Posterior cingulate gyrus (tissue), 11 donors: ENCODE measurements around the gene POGK.
A peak's percentile ranks its signal among the peaks of the same experiment; 100 is the strongest.
"Not testable (repeated sequence)": the region's sequence is repeated elsewhere in the genome, so short reads cannot be mapped to it uniquely, and the experiment has no call there.

Experiments
- DNase-seq, 10 donors: peaks; one replicate each; pipeline versions ENCODE4 v3.0.0 to v3.0.0-alpha.2; 2020 to 2021; ENCODE audit warnings: mixed read lengths in 3 of 10
- intact Hi-C: fragments of 100-400 bp; cut with DNase I; formaldehyde crosslinking; loops from one replicate; pipeline ENCODE4 v1.15.1; 2023

POGK gene

GRCh38 chr1:166838766-166839599 lies at the start of gene POGK:
Gene POGK, plus strand, starts transcription at chr1:166839475. Its CDS starts 1,482 bp downstream, at chr1:166840957.
- intact Hi-C loops: loop anchor here (1.0 to 2.0 kb wide), 3 partner anchors 37 to 382 kb away; partner anchors contain the start of genes POU2F1 and TADA1
- peak; percentile 89 to 99 (median 92) for DNase-seq

DNA sequence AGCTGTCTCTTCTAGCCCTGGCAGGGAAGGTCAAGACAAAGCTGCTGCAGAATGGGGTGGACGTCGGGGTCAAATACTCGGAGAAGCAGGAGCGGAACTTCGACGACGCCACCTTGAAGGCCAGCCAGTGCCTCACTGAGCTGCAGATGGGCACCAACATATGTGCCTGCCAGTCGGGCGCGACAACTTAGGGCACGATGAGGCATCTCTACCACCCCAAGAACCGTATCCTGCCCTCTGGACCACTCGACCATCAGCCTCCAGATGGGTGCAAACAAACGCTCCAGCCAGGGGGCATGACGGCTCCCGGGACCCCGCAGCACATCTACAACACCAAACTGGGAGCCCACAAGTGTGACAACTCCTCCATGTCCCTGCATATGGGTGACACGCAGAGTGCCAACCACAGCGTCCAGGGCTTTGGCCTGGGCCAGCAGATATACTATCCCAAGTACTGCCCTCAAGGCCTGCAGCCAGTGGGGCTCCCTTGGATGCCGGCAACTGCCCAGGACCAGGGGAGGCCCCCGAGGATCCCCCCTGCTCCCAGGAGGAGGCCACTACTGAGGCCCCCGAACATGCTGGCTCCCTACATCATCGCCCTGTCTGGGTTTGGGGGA lies 42.5 kb upstream of the POGK start:
- DNase-seq: peak in 1 of 10 donors; percentile 72
- intact Hi-C loops: no loop called here

GRCh38 chr1:166808952-166809351 lies 30.3 kb upstream of the POGK start:
- DNase-seq: no peak
- intact Hi-C loops: no loop called here

- DNase-seq: no peak
- intact Hi-C loops: no loop called here
Observed at GRCh38 chr1:166811691-166812090, 27.6 kb upstream of the POGK start.

- no peak for DNase-seq
- intact Hi-C loops: no loop called here
Observed at GRCh38 chr1:166813508-166814223, 25.6 kb upstream of the POGK start.

DNA sequence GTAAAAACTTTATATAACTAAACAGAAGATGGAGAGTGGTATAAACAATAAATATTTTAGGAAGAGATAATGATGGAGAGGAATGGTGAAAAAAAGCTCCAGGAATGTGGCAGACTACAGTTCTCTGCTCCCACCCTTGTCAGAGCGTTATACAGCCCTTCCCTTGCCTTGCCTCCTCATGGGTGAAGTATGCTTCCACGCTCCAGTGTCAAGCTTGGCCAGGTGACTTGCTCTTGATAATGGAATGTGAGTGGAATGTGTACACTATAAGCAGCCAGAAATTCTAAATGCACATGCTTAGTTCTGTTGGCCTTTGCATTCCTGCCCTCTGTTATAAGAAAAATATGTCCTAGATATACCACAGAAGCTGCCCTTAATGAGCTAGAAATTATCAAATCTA lies 24.7 kb upstream of the POGK start:
- intact Hi-C loops: no loop called here
- no peak for DNase-seq

DNA sequence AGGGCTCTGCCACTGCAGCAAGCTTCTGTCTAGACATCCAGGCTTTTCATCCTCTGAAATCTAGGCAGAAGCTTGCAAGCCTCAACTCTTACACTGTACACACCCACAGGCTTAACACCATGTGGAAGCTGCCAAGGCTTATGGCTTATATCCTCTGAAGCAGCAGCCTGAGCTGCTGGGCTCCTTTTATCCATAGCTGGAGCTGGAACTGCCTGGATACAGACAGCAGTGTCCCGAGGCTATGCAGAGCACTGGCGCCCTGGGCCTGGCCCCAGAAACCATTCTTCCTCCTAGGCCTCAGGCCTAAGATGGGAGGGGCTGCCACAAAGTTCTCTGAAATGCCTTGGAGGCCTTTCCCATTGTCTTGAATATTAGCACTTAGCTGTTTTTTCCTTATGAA lies 19.3 kb upstream of the POGK start:
- peak in 1 of 10 donors; percentile 70 for DNase-seq
- intact Hi-C loops: no loop called here

- intact Hi-C loops: no loop called here
- no peak for DNase-seq
Observed at GRCh38 chr1:166822385-166822784, 16.9 kb upstream of the POGK start.

GRCh38 chr1:166827426-166827825 lies 11.8 kb upstream of the POGK start:
- intact Hi-C loops: no loop called here

DNA sequence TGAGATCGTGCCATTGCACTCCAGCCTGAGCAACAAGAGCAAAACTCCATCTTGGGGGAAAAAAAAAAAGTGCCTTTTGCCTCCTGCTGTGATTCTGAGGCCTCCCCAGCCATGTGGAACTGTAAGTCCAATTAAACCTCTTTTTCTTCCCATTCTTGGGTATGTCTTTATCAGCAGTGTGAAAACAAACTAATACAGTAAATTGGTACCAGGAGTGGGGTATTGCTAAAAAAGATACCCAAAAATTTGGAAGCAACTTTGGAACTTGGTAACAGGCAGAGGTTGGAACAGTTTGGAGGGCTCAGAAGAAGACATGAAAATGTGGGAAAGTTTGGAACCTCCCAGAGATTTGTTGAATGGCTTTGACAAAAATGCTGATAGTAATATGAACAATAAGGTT lies 9.5 kb upstream of the POGK start:
- intact Hi-C loops, DNase-seq: not testable (repeated sequence)

More at GRCh38 chr1:166827426-166827825, 11.8 kb upstream of the POGK start:
- no peak for DNase-seq

- no peak for DNase-seq
- intact Hi-C loops: no loop called here
Observed at GRCh38 chr1:166836733-166837132, 2.5 kb upstream of the POGK start.

DNA sequence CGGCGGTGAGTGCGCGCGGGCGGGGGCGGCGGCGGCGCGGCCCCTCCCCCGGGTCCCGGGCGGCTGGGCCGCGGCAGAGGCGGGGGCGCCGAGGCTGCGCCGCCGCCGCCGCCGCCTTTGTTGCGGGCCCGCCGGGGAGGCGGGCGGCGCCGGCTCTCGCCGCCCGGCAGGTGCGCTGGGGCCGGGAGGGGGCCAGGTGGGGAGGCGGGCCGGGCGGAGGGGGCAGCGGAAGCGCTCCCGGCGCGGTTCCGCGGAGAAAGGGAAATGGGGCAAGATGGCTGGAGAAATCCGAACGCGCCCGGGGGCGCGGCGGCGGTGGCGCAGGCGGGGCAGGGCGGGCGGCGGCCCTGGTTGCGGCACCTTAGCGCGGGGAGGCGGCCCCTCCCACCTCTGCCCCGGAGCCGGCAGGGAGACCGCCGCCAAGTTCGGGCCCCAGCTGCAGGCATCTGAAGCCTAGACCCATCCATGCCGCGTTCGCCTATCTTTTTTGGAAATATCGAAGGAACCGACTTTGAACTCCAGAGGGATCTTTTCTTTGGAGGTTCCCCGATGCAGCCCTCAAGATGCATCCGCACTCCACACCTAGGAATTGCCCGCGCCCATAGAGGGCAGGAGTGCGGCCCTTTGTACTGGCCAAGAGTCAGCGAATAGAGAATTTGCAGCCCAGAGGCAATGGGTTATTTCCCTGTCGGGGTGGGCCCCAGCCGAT lies 479 bp downstream of the POGK start:
- intact Hi-C loops: loop anchor here (1.0 to 10.0 kb wide), 4 partner anchors 37 to 381 kb away; partner anchors contain the start of genes ILDR2, POU2F1 and TADA1
- peak in 7 of 10 donors; percentile 38 to 85 (median 56) for DNase-seq

DNA sequence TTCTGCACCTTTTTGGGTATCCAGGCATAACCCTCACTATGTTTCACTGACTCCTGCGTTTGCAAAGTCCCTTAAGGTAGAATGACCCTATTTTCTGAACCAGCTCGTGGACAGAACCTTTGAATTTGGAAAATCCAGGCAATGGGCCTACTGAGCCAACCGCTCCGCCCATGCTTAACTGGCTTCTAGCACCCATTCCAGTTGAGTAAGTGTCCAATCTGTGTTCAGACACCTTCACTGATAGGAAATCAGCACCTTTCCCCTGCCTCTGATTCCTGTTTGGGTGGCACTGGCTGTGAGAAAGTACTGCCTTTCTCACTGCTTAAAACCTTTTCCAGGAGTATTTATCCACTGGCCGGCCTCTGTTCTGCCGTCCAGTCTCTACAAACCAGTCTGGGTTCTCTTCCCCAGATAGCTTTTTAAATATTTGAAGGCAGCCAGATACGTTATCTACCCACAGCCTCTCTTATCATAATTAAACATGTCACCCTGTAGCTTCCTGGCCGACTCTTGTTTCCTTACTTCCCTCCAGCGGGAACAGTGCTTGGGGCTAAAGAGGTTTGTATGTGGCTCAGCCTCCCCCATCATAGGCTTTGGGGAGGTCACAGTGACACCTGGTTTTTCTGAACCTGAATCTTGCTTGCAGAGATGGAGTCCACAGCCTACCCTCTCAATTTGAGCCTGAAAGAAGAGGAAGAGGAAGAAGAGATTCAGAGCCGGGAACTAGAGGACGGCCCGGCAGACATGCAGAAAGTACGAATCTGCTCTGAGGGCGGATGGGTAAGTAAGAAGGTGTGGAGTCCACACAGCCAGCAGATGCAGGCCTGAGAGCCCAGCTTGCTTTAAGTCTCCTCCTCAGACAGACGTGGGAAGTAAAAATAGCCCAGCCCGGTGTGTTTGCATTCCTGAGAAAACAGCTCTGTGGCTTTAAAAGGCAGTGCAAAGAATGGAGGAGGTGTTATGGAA lies 1.3 kb downstream of the POGK start:
- intact Hi-C loops: loop anchor here (10.0 kb wide), 1 partner anchor 134 kb away; the partner anchor contains the start of gene ILDR2
- DNase-seq: peak in 6 of 10 donors; percentile 38 to 87 (median 60)

DNA sequence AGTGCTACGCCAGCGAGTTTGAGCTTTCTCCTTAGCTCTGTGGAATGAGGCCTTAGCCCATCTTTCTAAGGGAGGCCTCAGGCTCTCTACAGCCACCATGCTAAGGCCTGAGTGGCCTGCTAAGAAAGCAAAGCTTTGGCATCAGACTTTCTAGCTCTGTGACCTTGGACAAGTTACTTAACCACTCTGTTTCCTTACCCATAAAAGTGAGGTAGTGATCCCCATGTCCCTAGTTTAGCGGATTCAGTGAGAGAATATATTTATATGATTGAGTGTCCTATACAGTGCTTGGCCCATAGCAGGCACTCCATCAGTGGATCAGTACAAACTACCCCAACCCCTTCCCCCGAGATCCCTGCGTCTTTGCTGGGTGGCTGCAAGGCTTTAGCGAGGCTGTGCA lies 4.0 kb downstream of the POGK start:
- intact Hi-C loops: loop anchor here (10.0 kb wide), 1 partner anchor 131 kb away; the partner anchor contains the start of gene ILDR2
- no peak for DNase-seq

- intact Hi-C loops: loop anchor here (1.0 to 10.0 kb wide), 2 partner anchors 31 to 131 kb away; partner anchors contain the start of gene ILDR2
- peak in 7 of 10 donors; percentile 22 to 86 (median 53) for DNase-seq
Observed at GRCh38 chr1:166843769-166844596, 4.7 kb downstream of the POGK start.

DNA sequence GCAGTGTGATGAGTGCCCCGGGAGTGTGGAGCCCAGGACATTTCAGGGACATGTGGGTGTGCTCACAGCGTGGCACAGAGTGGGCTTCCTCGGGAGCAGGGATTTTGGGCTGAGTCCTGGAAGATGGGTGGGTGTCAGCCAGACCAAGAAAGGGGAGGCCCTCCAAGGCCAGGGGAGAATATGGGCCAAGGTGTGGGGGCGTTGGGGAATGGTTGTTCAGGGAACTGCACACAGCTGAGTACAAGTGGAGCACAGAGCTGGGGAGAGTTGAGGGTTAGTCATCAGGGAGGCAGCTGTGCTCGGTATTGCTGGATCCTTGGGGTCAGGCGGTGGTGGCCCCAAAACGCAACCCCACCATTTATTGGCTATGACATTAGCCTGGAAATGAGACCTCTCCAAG lies 5.5 kb downstream of the POGK start:
- intact Hi-C loops: loop anchor here (1.0 to 10.0 kb wide), 2 partner anchors 31 to 130 kb away; partner anchors contain the start of gene ILDR2
- DNase-seq: no peak

GRCh38 chr1:166848193-166848592 lies 8.9 kb downstream of the POGK start:
- intact Hi-C loops: loop anchor here (10.0 kb wide), 1 partner anchor 127 kb away; the partner anchor contains the start of gene ILDR2
- no peak for DNase-seq

GRCh38 chr1:166849135-166849534 lies 9.9 kb downstream of the POGK start:
- intact Hi-C loops: loop anchor here (10.0 kb wide), 1 partner anchor 126 kb away; the partner anchor contains the start of gene ILDR2
- peak in 1 of 10 donors; percentile 78 for DNase-seq
